H1 (cell line): ENCODE results near the gene SELENOI. TPM values are rescaled to one million over a fixed set of nuclear protein-coding genes. Genes with fewer than 3 reads are reported as not detected.

ENCODE experiments used
- ATF2 ChIP-seq: IDR thresholded peaks from 2 replicates; pipeline ENCODE4 v1.6.1; 2012; ENCODE audit warnings: low read length, inconsistent platforms
- BRCA1 ChIP-seq: IDR thresholded peaks from 2 replicates; pipeline ENCODE4 v1.6.1; 2012; ENCODE audit warnings: low read depth, low read length, improper control_type of control experiment
- GTF2F1 ChIP-seq: IDR thresholded peaks from 2 replicates; pipeline ENCODE4 v1.6.1; 2012; ENCODE audit warnings: low read depth, low read length, improper control_type of control experiment, borderline replicate concordance
- SP1 ChIP-seq: IDR thresholded peaks from 2 replicates; pipeline ENCODE4 v1.6.1; 2011; ENCODE audit warnings: low read depth, low read length
- polyA plus RNA-seq, 7 experiments: library from polyadenylated mRNA; depleted of rRNA in 3 of 7; stranded (reverse) in 5 of 7; unstranded in 2 of 7; fragments of >200 nt in 5 of 7; fragments of 200-250 nt in 2 of 7; gene quantifications; 1 replicate in 5 of 7; 2 replicates in 1 of 7; 4 replicates in 1 of 7; pipeline versions ENCODE4 v1.2.1 to v1.2.3, GENCODE V29; 2011 to 2013; ENCODE audit warnings: missing spikeins in 2 of 7, mixed read lengths in 2 of 7
- total RNA-seq: library from RNA; stranded (reverse); fragmentation: NEBNext Ultra II Directional; extraction: Animal tissue kit (Norgen Biotek cat#: 25700); gene quantifications from 2 replicates; pipeline ENCODE4 v1.2.1, GENCODE V29; 2021

The SELENOI gene
- total and polyA plus RNA-seq, 2 of the 8 experiments (the other 6 are each of a cell fraction or from before 2014, with no cell fraction given): 15.9 to 63.8 TPM

GRCh38 chr2:26428846-26429245 lies 82.9 kb downstream of the SELENOI start (continued):
- no peak for TF ChIP-seq GTF2F1
- TF ChIP-seq ATF2: no peak
- TF ChIP-seq BRCA1: no peak
- TF ChIP-seq SP1: no peak
